A549 (cell line): ENCODE results near the gene TLR3. TPM values are rescaled to one million over a fixed set of nuclear protein-coding genes. Genes with fewer than 3 reads are reported as not detected.

Experiments
- ATAC-seq, 2 experiments: fragments of 200-7000 bp in 1 of 2; fragments of >200 bp in 1 of 2; cut with Nextera tagmentation in 1 of 2; cut with Tn5 transposase in 1 of 2; 3 replicates each; pipeline versions ENCODE4 v1.8.0 to v1.9.1; 2018 to 2020; ENCODE audit warnings: mild to moderate bottlenecking in 1 of 2, moderate library complexity in 1 of 2
- CTCF ChIA-PET: fragments of 300-600 bp; sonication (Branson Sonifier 250); formaldehyde crosslinking; extraction: SDS; loops from one replicate; lab custom pipeline; 2021; ENCODE audit warnings: antibody characterized with exemption, inconsistent platforms; lab: Yijun Ruan, JAX
- POLR2A ChIA-PET: fragments of 350-600 bp; formaldehyde crosslinking; extraction: SDS; loops from one replicate; lab custom pipeline; 2021; ENCODE audit warnings: antibody characterized with exemption, inconsistent platforms; lab: Yijun Ruan, JAX
- DNase-seq, 2 experiments: peaks; one replicate each; pipeline versions ENCODE4 v3.0.0 to v3.0.0-alpha.2; 2011 to 2016; ENCODE audit warnings: low read depth in 1 of 2, low spot score in 1 of 2
- FAIRE-seq: peaks from 2 replicates; lab custom pipeline; 2011; peaks lifted over from hg19 to GRCh38; lab: Jason Lieb, UNC
- H3K27ac ChIP-seq, 2 experiments: fragments of >200 bp; sonication (Bioruptor Twin); formaldehyde crosslinking; 3 replicates each; pipeline ENCODE4 v1.5.1; 2016 to 2017
- H3K4me1 ChIP-seq: fragments of >200 bp; sonication (Bioruptor Twin); formaldehyde crosslinking; 3 replicates; pipeline ENCODE4 v1.6.1; 2016
- H3K4me2 ChIP-seq: fragments of >200 bp; sonication (Bioruptor Twin); formaldehyde crosslinking; 3 replicates; pipeline ENCODE4 v1.6.1; 2016
- H3K4me3 ChIP-seq: fragments of >200 bp; sonication (Bioruptor Twin); formaldehyde crosslinking; 3 replicates; pipeline ENCODE4 v1.5.1; 2016
- H3K9me3 ChIP-seq: fragments of >200 bp; sonication (Bioruptor Twin); formaldehyde crosslinking; 3 replicates; pipeline ENCODE4 v1.6.1; 2016
- CBX8 ChIP-seq: fragments of 200-600 bp; sonication (generic); IDR thresholded peaks from 2 replicates; pipeline ENCODE4 v1.6.1; 2016
- CEBPB ChIP-seq, 2 experiments: fragments of >200 bp in 1 of 2; sonication (Bioruptor Twin) in 1 of 2; formaldehyde crosslinking in 1 of 2; IDR thresholded peaks; 2 replicates each; pipeline ENCODE4 v1.6.1; 2012 to 2016
- CHD2 ChIP-seq: fragments of 150-350 bp; IDR thresholded peaks from 2 replicates; pipeline ENCODE4 v1.6.1; 2014; ENCODE audit warnings: low read length; ENCODE audit not compliant: partially characterized antibody
- EHMT2 ChIP-seq: fragments of 200-600 bp; sonication (generic); IDR thresholded peaks from 2 replicates; pipeline ENCODE4 v1.6.1; 2016; ENCODE audit warnings: antibody characterized with exemption, low read depth, mild to moderate bottlenecking, moderate library complexity
- FOXS1 ChIP-seq: fragments of 250-450 bp; sonication (Bioruptor Pico); IDR thresholded peaks from 2 replicates; pipeline ENCODE4 v1.5.0; 2020; ENCODE audit warnings: mild to moderate bottlenecking, moderate library complexity
- JUN ChIP-seq, 2 experiments: fragments of >200 bp; sonication (Bioruptor Twin); formaldehyde crosslinking; IDR thresholded peaks; 2 replicates in 1 of 2; 3 replicates in 1 of 2; pipeline ENCODE4 v1.6.1; 2016 to 2017
- KDM1A ChIP-seq: fragments of 200-600 bp; sonication (generic); IDR thresholded peaks from 2 replicates; pipeline ENCODE4 v1.6.1; 2016; ENCODE audit warnings: low read depth, mild to moderate bottlenecking
- KDM5A ChIP-seq: fragments of 200-600 bp; sonication (generic); IDR thresholded peaks from 2 replicates; pipeline ENCODE4 v1.6.1; 2016; ENCODE audit warnings: antibody characterized with exemption, mild to moderate bottlenecking
- MAZ ChIP-seq: fragments of 150-350 bp; IDR thresholded peaks from 2 replicates; pipeline ENCODE4 v1.6.1; 2014; ENCODE audit warnings: antibody characterized with exemption, low read depth, low read length, borderline replicate concordance
- PHF8 ChIP-seq: fragments of 200-600 bp; sonication (generic); IDR thresholded peaks from 2 replicates; pipeline ENCODE4 v1.6.1; 2016; ENCODE audit warnings: low read depth, mild to moderate bottlenecking, antibody characterized with exemption, moderate library complexity, borderline replicate concordance
- POLR2A ChIP-seq: IDR thresholded peaks from 2 replicates; pipeline ENCODE4 v1.6.1; 2012; ENCODE audit warnings: mild to moderate bottlenecking, low read length
- POLR2AphosphoS2 ChIP-seq: conservative IDR thresholded peaks from 2 replicates; pipeline ENCODE4 v1.6.1; 2012; ENCODE audit warnings: low read length, improper control_type of control experiment, inconsistent platforms
- RAD21 ChIP-seq, 2 experiments: fragments of >200 bp in 1 of 2; sonication (Bioruptor Twin) in 1 of 2; formaldehyde crosslinking in 1 of 2; IDR thresholded peaks in 1 of 2; conservative IDR thresholded peaks in 1 of 2; 2 replicates in 1 of 2; 3 replicates in 1 of 2; pipeline ENCODE4 v1.6.1; 2012 to 2018; ENCODE audit warnings: inconsistent platforms in 1 of 2
- RCOR1 ChIP-seq: fragments of 150-350 bp; IDR thresholded peaks from 2 replicates; pipeline ENCODE4 v1.6.1; 2014; ENCODE audit warnings: antibody characterized with exemption, low read length, low read depth
- RFX5 ChIP-seq: fragments of 450-650 bp; IDR thresholded peaks from 2 replicates; pipeline ENCODE4 v1.7.1; 2014; ENCODE audit warnings: antibody characterized with exemption, mild to moderate bottlenecking, moderate library complexity
- RNF2 ChIP-seq: fragments of 200-600 bp; sonication (generic); IDR thresholded peaks from 2 replicates; pipeline ENCODE4 v1.6.1; 2016; ENCODE audit warnings: low read depth, mild to moderate bottlenecking, antibody characterized with exemption, moderate library complexity, borderline replicate concordance
- SREBF2 ChIP-seq: fragments of 450-650 bp; IDR thresholded peaks from 2 replicates; pipeline ENCODE4 v1.6.1; 2014; ENCODE audit warnings: mild to moderate bottlenecking, moderate library complexity
- TP53 ChIP-seq: fragments of 250-450 bp; sonication (Bioruptor Pico); IDR thresholded peaks from 2 replicates; pipeline ENCODE4 v1.5.0; 2021; ENCODE audit warnings: mild to moderate bottlenecking, moderate library complexity
- ZC3H11A ChIP-seq: fragments of 450-650 bp; IDR thresholded peaks from 2 replicates; pipeline ENCODE4 v1.6.1; 2014; ENCODE audit warnings: antibody characterized with exemption, mild to moderate bottlenecking
- ZNF302 ChIP-seq: fragments of 250-450 bp; sonication (Bioruptor Pico); IDR thresholded peaks from 2 replicates; pipeline ENCODE4 v1.9.0; 2021; ENCODE audit warnings: inconsistent platforms, mild to moderate bottlenecking, moderate library complexity
- ZSCAN20 ChIP-seq: fragments of 250-450 bp; sonication (Bioruptor Pico); IDR thresholded peaks from 2 replicates; pipeline ENCODE4 v1.8.0; 2022; ENCODE audit warnings: mild to moderate bottlenecking, moderate library complexity
- WGBS: methylation state at CpG from one replicate; pipeline ENCODE4 v1.1.6; 2017; ENCODE audit errors: missing lambda C conversion rate; 5-methylcytosine and 5-hydroxymethylcytosine counted together
- polyA plus RNA-seq, 4 experiments: library from polyadenylated mRNA; depleted of rRNA in 3 of 4; stranded (reverse); fragments of >200 nt; fragmentation: RNase III in 1 of 4; extraction: RNeasy Plus Mini Kit Qiagen cat#74134 plus additional on column Dnase treatment in 1 of 4; gene quantifications; 2 replicates in 3 of 4; 3 replicates in 1 of 4; pipeline ENCODE4 v1.2.3, GENCODE V29; 2011 to 2017
- TF ChIP-seq, protein P1 (sequence below): fragments of 250-450 bp; sonication (Bioruptor Pico); IDR thresholded peaks from 2 replicates; pipeline ENCODE4 v1.5.0; 2020; ENCODE audit warnings: low read depth, mild to moderate bottlenecking, moderate library complexity
- TF ChIP-seq, protein P2 (sequence below): IDR thresholded peaks from 2 replicates; pipeline ENCODE4 v1.6.1; 2012; ENCODE audit warnings: low read depth, borderline replicate concordance
- TF ChIP-seq, protein P3 (sequence below): fragments of >200 bp; sonication (Bioruptor Twin); formaldehyde crosslinking; IDR thresholded peaks from 2 replicates; pipeline ENCODE4 v1.6.1; 2016

TLR3 gene
- polyA plus RNA-seq, 2 of the 4 experiments (the other 2 are of a cell fraction), result 0.09 to 0.81 TPM

DNA sequence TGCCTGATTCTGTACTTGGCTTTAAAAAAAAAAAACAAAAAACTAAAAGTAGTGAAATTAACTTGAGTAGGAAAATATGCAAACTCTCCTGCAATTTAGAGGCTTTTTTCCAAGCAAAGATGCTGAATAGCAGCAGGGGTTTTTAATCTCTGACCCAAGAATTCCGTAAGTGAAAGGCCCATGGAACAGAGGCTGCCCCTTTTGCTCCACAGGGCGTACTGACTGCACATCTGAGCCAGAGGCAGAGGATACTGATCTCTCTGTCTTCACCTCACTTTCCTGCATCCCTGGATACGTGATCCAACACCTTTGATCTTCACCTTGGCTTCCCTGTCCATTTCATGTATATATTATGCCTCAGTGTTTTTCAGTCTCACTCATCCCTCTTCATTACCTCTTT, 39.4 kb downstream of the TLR3 start:
- WGBS, result 49% methylated on average over 3 of the region's 3 CpGs
- ATAC-seq (no peak), FAIRE-seq (no peak), DNase-seq (no peak)
- H3K4me3 ChIP-seq, result no peak overlapping the region
- H3K27ac ChIP-seq, result no peak overlapping the region
- H3K4me2 ChIP-seq, result no peak overlapping the region
- H3K9me3 ChIP-seq, result no peaks in the 10 kb centered on the region
- ChIA-PET POLR2A (no interaction called here), CTCF (no interaction called here)
- 0 out of 3 replicates have a peak, but pooled peaks cover 4% of the 10 kb centered on the region for H3K4me1 ChIP-seq
- TF ChIP-seq POLR2A (no peak), ZNF302 (no peak), CHD2 (no peak)

DNA sequence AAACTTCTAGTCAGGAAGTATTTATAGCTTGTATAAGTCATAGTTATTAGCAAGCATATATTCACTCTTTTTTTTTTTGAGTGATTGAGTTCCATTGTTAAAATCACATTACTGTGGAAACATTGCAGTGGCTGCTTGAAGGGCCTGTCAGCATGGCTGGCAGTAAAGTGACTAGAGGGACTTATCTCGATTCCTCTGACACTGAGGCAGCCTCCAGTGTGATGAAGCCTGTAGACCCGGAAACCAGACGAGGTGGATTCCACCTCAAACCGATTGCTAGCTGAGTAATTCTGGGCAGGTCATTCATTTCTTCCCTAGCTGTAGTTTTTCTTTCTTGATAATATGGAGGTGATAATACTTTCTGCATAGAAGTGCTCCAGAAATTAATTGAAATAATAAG, 40.3 kb downstream of the TLR3 start:
- POLR2A ChIA-PET, result no interaction called here

DNA sequence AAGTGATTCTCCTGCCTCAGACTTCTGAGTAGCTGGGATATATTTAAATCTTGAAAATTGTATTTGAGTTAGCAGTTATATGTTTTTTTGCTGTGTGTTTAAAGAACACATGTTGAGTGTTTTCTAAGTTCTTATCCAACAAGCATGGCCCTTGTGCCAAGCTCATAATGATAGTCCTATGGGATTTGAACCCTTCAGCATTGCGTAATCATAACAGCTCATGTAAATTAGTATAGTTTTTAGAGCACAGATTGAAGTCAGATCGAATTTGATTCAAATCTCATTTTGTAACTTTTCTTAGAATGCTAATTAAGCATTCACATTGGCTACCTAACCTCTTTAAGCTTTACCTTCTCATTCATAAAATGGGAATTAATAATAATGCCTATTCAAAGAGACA, 47.7 kb downstream of the TLR3 start:
- 72% methylated on average over 2 of the region's 2 CpGs for WGBS
- DNase-seq (no peak), FAIRE-seq (no peak), ATAC-seq (no peak)
- ChIA-PET POLR2A (no interaction called here), CTCF (no interaction called here)
- Histone ChIP-seq H3K4me3 (peak overlapping the region; percentile 35), H3K4me1 (no peaks in the 10 kb centered on the region), H3K9me3 (no peaks in the 10 kb centered on the region), H3K27ac (no peak overlapping the region), H3K4me2 (peak overlapping the region; percentile 53)
- peak in 1 of 2 experiments; percentile 55; a peak in 3 of 4 replicates for TF ChIP-seq CEBPB (IDR thresholded peaks at IDR 0.05)
- TF ChIP-seq, protein P1, sequence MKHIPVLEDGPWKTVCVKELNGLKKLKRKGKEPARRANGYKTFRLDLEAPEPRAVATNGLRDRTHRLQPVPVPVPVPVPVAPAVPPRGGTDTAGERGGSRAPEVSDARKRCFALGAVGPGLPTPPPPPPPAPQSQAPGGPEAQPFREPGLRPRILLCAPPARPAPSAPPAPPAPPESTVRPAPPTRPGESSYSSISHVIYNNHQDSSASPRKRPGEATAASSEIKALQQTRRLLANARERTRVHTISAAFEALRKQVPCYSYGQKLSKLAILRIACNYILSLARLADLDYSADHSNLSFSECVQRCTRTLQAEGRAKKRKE (CRISPR knock-in tag), result no peak

More for the DNA sequence above, 40.3 kb downstream of the TLR3 start:
- no peak for FAIRE-seq
- TF ChIP-seq PHF8, result no peak
- no peak for TF ChIP-seq CBX8
- no peak for TF ChIP-seq RAD21 (conservative IDR thresholded peaks at IDR 0.05 in 1 of 2, IDR thresholded peaks at IDR 0.05 in 1 of 2)
- no peak for TF ChIP-seq KDM1A
- no peak for TF ChIP-seq ZC3H11A
- no peak for TF ChIP-seq ZSCAN20 (CRISPR knock-in tag)
- TF ChIP-seq, protein P2, sequence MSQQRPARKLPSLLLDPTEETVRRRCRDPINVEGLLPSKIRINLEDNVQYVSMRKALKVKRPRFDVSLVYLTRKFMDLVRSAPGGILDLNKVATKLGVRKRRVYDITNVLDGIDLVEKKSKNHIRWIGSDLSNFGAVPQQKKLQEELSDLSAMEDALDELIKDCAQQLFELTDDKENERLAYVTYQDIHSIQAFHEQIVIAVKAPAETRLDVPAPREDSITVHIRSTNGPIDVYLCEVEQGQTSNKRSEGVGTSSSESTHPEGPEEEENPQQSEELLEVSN, result no peak
- no peak for TF ChIP-seq EHMT2
- TF ChIP-seq SREBF2, result no peak
- no peak for TF ChIP-seq FOXS1 (CRISPR knock-in tag)
- TF ChIP-seq, protein P3, sequence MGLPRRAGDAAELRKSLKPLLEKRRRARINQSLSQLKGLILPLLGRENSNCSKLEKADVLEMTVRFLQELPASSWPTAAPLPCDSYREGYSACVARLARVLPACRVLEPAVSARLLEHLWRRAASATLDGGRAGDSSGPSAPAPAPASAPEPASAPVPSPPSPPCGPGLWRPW, result no peak
- no peak for TF ChIP-seq KDM5A
- TF ChIP-seq RCOR1, result no peak
- no peak for TF ChIP-seq TP53 (CRISPR knock-in tag)
- TF ChIP-seq RNF2, result no peak
- no peak for TF ChIP-seq RFX5
- TF ChIP-seq JUN (IDR thresholded peaks at IDR 0.05), result no peak
- TF ChIP-seq MAZ, result no peak
- no peak for TF ChIP-seq POLR2AphosphoS2
- TF ChIP-seq, all 56 proteins: peak for 0
- Histone ChIP-seq H3K27ac (no peak overlapping the region), H3K4me2 (no peak overlapping the region), H3K4me3 (no peak overlapping the region), H3K4me1 (0 out of 3 replicates have a peak, but pooled peaks cover 4% of the 10 kb centered on the region), H3K9me3 (no peaks in the 10 kb centered on the region)
- DNase-seq (no peak), ATAC-seq (no peak)
- CTCF ChIA-PET, result no interaction called here
- whole genome bisulfite sequencing, result 63% methylated on average over 4 of the region's 4 CpGs
